HUES48 (cell line): ENCODE data around the gene TLCD3B.

Source experiments
- H3K27ac ChIP-seq: one replicate; pipeline ENCODE4 v1.7.0; 2013; ENCODE audit warnings: low read depth, low read length, inconsistent platforms
- H3K27me3 ChIP-seq: 2 replicates; pipeline ENCODE4 v1.6.1; 2013; ENCODE audit warnings: mild to moderate bottlenecking, low read length; ENCODE audit not compliant: control insufficient read depth, insufficient read depth
- H3K36me3 ChIP-seq: 2 replicates; pipeline ENCODE4 v1.6.1; 2013; ENCODE audit warnings: low read length; ENCODE audit not compliant: control insufficient read depth, insufficient read depth
- H3K4me1 ChIP-seq: 2 replicates; pipeline ENCODE4 v1.6.1; 2013; ENCODE audit warnings: mild to moderate bottlenecking, low read length; ENCODE audit not compliant: control insufficient read depth, insufficient read depth
- H3K4me3 ChIP-seq: 2 replicates; pipeline ENCODE4 v1.5.1; 2013; ENCODE audit warnings: mild to moderate bottlenecking, low read depth, low read length
- H3K9ac ChIP-seq: 2 replicates; pipeline ENCODE4 v1.6.1; 2013; ENCODE audit warnings: mild to moderate bottlenecking, low read depth, low read length, moderate library complexity
- H3K9me3 ChIP-seq: 2 replicates; pipeline ENCODE4 v1.6.1; 2013; ENCODE audit warnings: low read length; ENCODE audit not compliant: control insufficient read depth, insufficient read depth

TLCD3B gene

DNA sequence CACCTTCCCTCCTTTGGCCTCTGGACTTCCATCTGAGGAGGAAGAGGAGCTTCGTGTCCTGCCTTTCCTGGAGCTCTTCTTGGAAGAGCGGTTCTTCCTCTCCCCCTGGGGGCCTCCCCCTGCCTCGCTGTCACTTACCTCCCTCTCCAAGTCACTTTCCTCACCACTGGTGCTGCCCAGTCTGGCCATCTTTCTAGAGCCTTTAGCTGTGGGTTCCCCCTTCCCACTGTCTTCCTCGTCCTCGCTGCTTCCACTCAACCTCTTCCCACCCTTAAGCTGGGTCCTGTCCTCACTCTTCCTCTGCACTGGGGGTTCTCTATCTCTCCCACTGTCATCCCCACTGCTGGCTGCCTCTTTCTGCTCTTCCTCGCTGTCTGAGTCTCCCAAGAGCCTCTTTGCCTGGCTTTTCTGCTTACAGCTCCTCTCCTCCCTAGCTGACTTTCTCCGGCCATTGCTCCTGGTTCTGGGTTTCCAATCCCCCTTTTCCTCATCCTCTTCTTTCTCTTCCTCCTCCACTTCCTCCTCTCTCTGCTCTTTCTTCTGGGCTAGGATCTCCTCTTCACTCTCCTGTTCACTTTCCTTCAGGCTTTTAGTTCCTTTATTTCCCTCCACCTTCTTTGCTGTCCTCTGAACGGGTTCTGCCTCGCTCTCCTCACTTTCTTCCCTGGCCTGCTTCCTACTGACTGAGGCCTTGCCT lies 37.0 kb downstream of the TLCD3B start:
- Histone ChIP-seq H3K4me1 (peaks cover 5% of the 10 kb centered on the region; the same call in 1 of the 2 replicates), H3K9me3 (no peaks in the 10 kb centered on the region), H3K9ac (no peak overlapping the region), H3K27ac (no peak overlapping the region), H3K36me3 (peaks cover 50% of the 10 kb centered on the region), H3K4me3 (peak overlapping the region; percentile 82; the same call in 1 of the 2 replicates), H3K27me3 (no peaks in the 10 kb centered on the region)

DNA sequence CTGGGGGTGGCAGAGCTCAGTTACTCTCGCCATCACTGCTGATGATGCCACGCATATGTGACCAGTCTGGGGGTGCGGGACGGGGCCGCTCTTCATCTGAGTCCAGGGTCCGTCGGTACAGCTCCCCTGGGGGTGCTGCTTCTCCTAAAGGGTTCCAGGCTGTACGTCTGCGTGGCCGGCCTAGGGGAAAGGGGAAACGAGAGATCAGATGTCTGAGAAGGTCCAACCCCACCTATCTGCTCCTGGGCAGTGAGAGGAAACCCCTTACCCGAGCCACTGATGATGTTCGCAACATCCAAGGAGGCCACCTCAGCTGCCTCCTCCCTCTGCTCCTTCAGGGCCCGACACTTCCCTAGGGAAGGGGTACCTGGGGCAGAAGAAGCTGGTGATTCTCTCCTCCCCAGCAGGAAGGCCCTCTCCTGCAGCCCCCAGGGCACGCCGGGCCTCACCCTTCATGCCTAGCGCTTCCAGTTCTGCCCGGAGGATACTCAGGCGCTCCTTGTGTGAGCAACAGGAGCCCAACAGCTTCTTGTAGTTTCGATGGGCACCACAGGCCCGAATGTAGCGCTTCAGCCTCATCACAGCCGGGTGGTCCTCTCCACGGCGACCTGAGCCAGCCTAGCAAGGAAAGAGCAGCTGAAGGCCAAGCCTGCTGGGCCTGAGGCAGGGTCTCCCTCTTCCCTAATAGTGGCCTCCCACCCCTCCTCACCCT lies 37.7 kb downstream of the TLCD3B start:
- Histone ChIP-seq H3K4me3 (no peak overlapping the region), H3K9me3 (no peaks in the 10 kb centered on the region), H3K4me1 (peaks cover 5% of the 10 kb centered on the region; the same call in 1 of the 2 replicates), H3K36me3 (peaks cover 57% of the 10 kb centered on the region), H3K27ac (no peak overlapping the region), H3K27me3 (no peaks in the 10 kb centered on the region), H3K9ac (no peak overlapping the region)

DNA sequence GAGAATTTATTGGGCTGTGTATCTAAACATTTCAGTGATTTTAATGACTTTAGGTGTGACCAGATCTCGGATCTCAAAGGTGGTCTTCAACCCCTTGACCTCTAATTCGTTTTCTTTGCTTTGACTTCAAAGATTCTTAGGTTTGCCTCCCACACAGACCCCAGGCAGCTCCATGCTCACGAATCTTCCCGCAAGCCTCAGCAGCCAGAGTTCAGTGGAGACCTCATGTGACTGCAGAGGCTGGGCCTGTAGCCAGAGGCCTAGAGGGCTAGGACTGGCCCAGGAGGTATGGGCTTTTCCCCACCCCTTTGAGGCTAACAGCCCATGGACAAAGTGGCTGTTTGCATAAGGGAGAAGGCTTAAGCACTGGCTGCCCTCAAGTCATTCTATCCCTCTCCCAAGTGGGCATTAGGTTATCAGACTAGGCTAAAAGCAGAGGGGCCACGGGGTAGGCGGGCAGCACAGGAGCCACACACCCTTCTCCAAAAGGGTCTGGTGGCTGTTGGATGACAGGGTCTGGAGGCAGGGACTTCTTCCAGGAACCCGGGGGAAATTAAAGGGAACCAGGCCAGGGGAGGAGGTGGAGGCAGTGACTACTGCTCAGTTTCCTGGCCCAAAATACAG lies 38.6 kb downstream of the TLCD3B start:
- peaks cover 5% of the 10 kb centered on the region; the same call in 1 of the 2 replicates for H3K4me1 ChIP-seq
- no peak overlapping the region for H3K9ac ChIP-seq
- no peaks in the 10 kb centered on the region for H3K27me3 ChIP-seq
- H3K4me3 ChIP-seq = no peak overlapping the region
- no peaks in the 10 kb centered on the region for H3K9me3 ChIP-seq
- H3K27ac ChIP-seq = no peak overlapping the region
- H3K36me3 ChIP-seq = peaks cover 57% of the 10 kb centered on the region

DNA sequence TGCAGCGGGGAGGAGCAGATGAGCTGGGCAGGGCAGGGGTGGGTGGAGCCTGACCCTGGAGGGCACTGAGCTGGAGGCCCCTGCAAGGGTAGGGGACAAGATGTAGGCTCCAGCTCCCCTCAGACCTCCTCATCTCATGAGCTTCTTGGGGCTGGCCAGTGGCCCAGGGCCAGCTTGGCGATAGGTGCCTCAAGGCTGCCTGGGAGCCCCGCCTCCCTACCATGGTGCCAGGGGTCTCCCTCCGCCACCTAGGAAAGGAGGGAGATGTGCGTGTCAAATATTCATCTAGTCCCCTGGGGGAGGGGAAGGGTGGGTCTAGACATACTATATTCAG lies 39.5 kb downstream of the TLCD3B start:
- Histone ChIP-seq H3K4me3 (no peak overlapping the region), H3K36me3 (peaks cover 66% of the 10 kb centered on the region), H3K9ac (no peak overlapping the region), H3K9me3 (no peaks in the 10 kb centered on the region), H3K27ac (no peak overlapping the region), H3K27me3 (no peaks in the 10 kb centered on the region), H3K4me1 (peaks cover 5% of the 10 kb centered on the region; the same call in 1 of the 2 replicates)

DNA sequence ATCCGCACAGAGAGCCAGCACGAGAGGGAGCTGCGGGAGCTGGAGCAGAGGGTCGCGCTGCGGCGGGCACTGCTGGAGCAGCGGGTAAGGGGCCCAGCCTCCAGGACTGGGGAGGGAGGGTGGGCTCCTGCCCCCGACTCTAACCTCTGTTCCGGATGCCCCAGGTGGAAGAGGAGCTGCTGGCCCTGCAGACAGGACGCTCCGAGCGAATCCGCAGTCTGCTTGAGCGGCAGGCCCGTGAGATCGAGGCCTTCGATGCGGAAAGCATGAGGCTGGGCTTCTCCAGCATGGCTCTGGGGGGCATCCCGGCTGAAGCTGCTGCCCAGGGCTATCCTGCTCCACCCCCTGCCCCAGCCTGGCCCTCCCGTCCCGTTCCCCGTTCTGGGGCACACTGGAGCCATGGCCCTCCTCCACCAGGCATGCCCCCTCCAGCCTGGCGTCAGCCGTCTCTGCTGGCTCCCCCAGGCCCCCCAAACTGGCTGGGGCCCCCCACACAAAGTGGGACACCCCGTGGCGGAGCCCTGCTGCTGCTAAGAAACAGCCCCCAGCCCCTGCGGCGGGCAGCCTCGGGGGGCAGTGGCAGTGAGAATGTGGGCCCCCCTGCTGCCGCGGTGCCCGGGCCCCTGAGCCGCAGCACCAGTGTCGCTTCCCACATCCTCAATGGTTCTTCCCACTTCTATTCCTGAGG lies 40.0 kb downstream of the TLCD3B start:
- H3K4me1 ChIP-seq = peaks cover 5% of the 10 kb centered on the region; the same call in 1 of the 2 replicates
- H3K36me3 ChIP-seq = peaks cover 72% of the 10 kb centered on the region
- no peaks in the 10 kb centered on the region for H3K27me3 ChIP-seq
- H3K9ac ChIP-seq = no peak overlapping the region
- no peaks in the 10 kb centered on the region for H3K9me3 ChIP-seq
- H3K27ac ChIP-seq = no peak overlapping the region
- H3K4me3 ChIP-seq = no peak overlapping the region

DNA sequence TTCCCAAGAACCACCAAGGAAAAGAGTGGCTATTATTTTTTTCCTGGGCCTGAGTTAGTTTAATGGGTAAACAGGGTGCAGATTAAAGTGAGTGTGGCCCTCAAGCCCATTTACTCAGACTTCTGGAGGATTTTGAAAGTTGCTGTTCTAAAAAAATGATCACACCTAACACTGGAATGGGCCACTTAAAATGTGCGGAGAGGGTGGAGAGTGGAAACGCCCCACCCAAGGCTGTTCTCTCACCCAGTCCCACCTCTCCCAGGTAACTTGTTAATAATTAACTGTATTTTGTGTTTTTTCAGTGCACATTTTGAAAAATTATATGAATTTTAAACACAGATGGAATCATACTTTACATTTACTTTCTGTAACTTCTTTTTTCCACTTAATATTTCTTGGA lies 41.0 kb downstream of the TLCD3B start:
- H3K9ac ChIP-seq = no peak overlapping the region
- no peaks in the 10 kb centered on the region for H3K9me3 ChIP-seq
- H3K27me3 ChIP-seq = no peaks in the 10 kb centered on the region
- H3K4me1 ChIP-seq = peaks cover 5% of the 10 kb centered on the region; the same call in 1 of the 2 replicates
- H3K4me3 ChIP-seq = no peak overlapping the region
- peaks cover 82% of the 10 kb centered on the region for H3K36me3 ChIP-seq
- no peak overlapping the region for H3K27ac ChIP-seq

DNA sequence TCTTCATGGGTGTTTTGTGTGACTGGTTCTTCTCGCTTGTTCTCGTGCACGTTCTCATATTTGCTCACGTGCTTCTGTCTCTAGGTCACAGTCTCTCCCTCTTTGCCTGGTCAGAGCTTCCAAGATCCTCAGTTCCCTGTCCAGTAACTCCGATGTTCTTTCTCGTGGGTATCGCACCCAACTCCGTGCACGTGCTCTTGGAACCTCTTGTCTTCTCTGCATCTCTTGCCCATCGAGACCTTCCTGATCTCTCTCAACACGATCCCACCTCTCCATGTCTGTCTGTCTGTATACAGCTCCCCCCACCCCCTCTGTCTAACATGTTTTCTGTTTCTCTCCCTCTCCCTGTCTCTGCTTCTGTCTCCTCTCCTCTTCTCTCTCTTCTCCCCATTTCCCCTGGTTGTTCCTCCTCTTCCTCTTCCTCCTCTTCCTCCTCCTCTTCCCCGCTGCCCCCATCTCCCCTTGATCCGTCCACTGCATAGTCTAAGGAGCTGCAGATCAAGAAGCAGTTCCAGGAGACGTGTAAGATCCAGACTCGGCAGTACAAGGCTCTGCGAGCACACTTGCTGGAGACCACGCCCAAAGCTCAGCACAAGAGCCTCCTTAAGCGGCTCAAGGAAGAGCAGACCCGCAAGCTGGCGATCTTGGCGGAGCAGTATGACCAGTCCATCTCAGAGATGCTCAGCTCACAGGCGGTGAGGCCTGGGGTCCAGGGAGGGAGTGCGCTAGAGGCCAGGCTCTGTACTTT lies 41.8 kb downstream of the TLCD3B start:
- Histone ChIP-seq H3K4me1 (no peaks in the 10 kb centered on the region), H3K4me3 (no peak overlapping the region), H3K9ac (no peak overlapping the region), H3K27me3 (no peaks in the 10 kb centered on the region), H3K27ac (no peak overlapping the region), H3K36me3 (peaks cover 89% of the 10 kb centered on the region), H3K9me3 (no peaks in the 10 kb centered on the region)

DNA sequence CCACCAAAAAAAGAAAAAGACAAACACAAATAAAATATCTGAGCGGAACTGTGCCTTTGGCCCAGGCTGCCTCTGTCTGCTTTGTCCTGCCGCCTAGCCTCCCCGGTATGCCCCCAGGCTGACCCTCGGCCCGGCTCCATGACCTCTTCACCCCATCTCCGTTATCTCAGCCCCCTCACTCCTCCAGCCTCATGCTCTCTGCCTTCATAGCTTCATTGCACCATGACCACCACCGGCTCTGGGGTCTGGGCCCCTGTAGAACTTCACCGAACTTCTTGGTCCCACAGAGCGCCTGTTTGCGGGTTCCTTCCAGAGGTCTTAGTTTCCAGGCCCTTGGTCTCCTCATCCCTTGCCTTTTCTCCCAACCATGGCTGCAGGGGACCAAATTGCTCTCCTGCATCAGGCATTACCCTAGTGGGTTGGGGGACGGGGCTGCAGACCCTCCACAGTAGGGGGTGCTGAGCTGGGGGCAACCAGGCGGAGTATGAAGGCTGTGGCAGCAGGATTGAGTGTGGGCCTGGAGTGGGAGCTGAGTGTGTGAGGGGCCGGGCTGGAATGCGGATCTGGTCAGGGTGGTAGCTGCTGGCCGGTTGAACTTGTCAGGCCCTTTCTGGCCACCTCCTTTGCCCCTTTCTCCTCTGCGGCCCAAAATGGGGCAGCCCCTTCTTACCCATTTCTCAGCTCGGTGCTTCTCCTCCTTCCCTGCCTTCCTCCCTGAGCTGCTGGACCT lies 42.6 kb downstream of the TLCD3B start:
- Histone ChIP-seq H3K4me3 (no peak overlapping the region), H3K9ac (no peak overlapping the region), H3K9me3 (no peaks in the 10 kb centered on the region), H3K4me1 (no peaks in the 10 kb centered on the region), H3K27me3 (no peaks in the 10 kb centered on the region), H3K27ac (no peak overlapping the region), H3K36me3 (peaks cover 91% of the 10 kb centered on the region)

DNA sequence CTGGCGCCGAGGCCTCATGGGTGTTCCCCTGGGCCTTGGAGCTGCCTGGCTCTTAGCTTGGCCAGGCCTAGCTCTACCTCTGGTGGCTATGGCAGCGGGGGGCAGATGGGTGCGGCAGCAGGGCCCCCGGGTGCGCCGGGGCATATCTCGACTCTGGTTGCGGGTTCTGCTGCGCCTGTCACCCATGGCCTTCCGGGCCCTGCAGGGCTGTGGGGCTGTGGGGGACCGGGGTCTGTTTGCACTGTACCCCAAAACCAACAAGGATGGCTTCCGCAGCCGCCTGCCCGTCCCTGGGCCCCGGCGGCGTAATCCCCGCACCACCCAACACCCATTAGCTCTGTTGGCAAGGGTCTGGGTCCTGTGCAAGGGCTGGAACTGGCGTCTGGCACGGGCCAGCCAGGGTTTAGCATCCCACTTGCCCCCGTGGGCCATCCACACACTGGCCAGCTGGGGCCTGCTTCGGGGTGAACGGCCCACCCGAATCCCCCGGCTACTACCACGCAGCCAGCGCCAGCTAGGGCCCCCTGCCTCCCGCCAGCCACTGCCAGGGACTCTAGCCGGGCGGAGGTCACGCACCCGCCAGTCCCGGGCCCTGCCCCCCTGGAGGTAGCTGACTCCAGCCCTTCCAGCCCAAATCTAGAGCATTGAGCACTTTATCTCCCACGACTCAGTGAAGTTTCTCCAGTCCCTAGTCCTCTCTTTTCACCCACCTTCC lies 43.5 kb downstream of the TLCD3B start:
- Histone ChIP-seq H3K4me1 (no peaks in the 10 kb centered on the region), H3K36me3 (peaks cover 91% of the 10 kb centered on the region), H3K4me3 (no peak overlapping the region), H3K9ac (no peak overlapping the region), H3K27ac (no peak overlapping the region), H3K9me3 (no peaks in the 10 kb centered on the region), H3K27me3 (no peaks in the 10 kb centered on the region)
